GM04503 (cell line): ENCODE measurements around the gene NAT10.

ENCODE experiments used
- DNase-seq: peaks from one replicate; pipeline ENCODE4 v3.0.0-alpha.2; 2012; ENCODE audit warnings: low read depth

NAT10 gene

DNA sequence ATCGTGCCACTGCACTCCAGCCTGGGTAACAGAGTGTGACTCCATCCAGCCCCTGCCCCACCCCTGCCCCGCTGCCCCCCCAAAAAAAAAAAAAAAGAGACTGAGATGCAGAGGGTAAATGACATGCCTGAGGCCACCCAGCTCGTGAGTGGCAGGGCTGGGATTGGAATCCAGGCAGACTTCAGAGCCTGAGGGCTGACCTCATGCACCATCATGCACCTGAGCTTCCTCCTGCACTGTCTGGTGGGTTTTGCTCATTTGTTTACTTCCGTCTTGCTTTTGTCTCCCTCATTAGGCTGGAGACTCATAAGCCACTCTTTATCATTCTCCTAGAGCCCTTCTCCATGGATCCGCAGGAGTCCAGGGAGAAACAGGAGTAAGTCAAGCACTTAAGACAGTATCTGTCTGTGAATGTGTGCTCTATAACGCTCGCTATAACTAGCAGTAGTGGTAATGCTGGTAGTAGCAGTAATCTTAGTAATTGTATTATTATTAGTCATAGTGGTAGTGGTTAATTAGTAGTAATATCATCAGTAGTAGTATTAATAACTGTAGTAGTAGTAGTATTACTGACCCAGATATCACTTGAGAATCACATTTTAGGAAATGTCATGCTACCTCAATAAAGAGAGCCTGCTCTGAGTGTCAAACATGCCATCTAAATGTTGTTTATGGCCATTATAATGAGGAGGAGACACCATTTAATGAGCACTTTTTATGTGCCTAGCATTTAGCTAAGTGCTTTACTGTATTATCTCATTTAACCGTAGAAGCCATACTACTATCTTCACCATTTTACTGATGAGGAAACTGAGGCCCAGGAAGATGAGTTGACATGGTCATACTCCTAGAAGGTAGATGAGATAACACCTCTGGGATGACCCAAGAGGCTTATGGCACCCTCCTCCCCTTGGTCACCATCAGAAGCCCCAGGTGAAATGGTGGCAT lies 85.0 kb downstream of the NAT10 start:
- DNase-seq, result no peak

DNA sequence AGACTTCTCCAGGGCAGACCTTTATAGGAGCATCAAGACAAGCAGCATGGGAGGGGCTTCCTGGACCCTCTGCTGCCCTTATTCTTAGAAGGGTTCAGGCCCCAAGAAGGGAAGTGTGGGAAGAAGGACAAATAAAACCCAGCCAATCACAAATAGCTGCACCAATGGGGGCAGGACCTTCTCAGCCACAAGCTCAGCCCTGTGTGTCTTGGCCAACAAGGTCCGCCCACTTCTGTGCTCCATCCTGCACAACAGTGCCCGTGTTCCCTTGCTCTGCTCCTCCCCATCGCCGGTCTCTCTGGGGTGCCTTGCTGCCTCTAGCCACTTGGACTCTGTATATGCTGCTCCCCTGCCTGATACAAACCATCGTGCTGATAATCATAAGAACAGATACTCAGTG lies 86.1 kb downstream of the NAT10 start:
- DNase-seq, result no peak

DNA sequence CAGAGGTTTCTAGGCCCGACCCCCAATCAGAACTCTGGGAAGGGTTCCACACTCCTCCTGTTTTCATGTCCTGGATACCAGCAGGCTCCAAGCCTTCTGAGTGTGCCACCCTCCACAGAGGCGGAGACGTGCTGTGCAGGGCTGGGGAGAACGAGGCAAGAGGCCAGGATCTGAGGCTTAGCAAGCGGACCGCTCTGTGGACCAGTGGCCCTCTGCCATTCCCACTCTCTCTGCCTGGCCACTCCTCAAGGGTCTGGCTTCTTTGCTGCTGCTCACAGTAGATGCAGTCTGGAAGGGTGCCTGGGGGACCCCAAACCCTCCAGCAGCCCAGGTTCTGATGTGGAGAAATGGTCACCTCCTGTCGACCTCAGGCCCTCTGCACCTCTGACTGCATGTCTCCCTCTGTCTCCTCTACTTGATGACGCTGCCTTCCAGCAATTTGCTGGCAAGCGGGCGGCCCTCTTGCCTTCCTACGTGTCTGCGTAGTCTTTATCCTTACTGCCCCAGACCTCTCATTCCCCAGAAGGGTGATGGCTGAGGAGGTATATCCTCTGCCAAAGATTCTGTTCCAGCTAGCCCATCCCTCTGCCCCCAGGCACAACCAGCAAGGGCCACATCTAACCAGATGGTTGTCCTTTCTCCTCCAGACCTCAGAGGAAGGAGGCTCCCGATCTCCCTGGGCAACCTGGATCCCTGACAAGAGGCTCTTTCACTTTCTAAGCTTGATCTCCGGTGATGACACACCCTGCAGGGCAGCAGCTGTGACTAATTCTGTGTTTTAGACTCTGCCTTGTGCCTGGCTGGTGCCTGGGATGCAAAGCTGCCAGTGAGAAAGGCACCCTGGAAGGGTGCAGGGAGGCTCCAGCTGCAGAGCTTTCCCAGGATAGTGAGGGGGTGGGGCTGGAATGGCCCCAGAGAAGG lies 87.3 kb downstream of the NAT10 start:
- DNase-seq, result peak; percentile 93

DNA sequence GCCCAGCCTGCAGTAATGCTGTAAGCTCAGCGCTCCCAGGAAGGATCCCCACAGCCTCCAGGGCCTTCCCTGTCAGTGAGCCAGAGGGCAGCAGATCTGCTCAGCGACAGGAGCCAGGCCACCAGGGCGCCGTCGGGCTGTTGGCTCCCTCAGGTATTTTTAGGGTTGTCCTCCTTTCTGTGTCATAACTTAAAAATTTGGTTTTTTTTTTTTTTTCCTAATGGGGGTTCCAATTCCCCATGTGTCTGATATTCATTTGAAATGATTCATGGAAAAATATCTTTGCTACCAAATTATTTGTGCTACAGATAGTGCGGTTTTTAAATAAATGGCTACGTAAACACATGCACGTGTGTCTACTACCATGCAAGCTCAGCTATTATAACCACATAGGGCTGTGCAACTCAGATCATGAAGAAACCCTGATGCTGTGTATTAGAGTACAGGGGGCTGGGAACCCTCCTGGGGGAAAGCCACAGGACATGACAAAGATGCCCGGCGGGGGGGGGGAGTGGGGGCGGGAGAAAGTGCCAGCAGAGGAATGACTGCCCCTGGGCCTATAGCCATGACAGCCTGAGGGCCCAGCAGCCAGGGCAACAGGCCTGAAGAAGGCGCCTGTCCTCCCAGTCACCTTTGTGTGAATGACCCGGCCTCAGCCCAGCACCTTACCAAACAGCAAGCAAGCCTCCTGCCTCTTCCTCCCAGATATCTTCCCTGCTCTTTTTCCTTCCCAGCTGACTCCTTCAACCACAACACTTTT lies 89.3 kb downstream of the NAT10 start:
- DNase-seq, result no peak
